HG02642 (cell line): ENCODE data around the gene FMNL3.
"Not testable (repeated sequence)": the region's sequence is repeated elsewhere in the genome, so short reads cannot be mapped to it uniquely, and the experiment has no call there.

Experiments
- ATAC-seq: cut with Tn5 transposase; IDR thresholded peaks from one replicate; pipeline ENCODE4 v1.9.1; 2021; ENCODE audit warnings: mild to moderate bottlenecking; ENCODE audit not compliant: unreplicated experiment, poor library complexity

The FMNL3 gene

GRCh38 chr12:49716553-49716952 is 9.3 kb upstream of the FMNL3 start:
- peak; percentile 70 for ATAC-seq

GRCh38 chr12:49713952-49714351 is 6.7 kb upstream of the FMNL3 start:
- not testable (repeated sequence) for ATAC-seq

GRCh38 chr12:49708851-49709250 is 1.6 kb upstream of the FMNL3 start:
- no peak for ATAC-seq

- no peak for ATAC-seq
These were observed 575 bp upstream of the FMNL3 start for GRCh38 chr12:49707812-49708147.

GRCh38 chr12:49706351-49707127 is 666 bp downstream of the FMNL3 start:
- peak; percentile 19 for ATAC-seq

- no peak for ATAC-seq
These were observed 1.6 kb downstream of the FMNL3 start for GRCh38 chr12:49705479-49706134.

- no peak for ATAC-seq
These were observed 3.5 kb downstream of the FMNL3 start for GRCh38 chr12:49703647-49704137.

- ATAC-seq: no peak
These were observed 4.5 kb downstream of the FMNL3 start for GRCh38 chr12:49702676-49703215.

- no peak for ATAC-seq
These were observed 5.2 kb downstream of the FMNL3 start for GRCh38 chr12:49702009-49702408.

- ATAC-seq: peak; percentile 79
These were observed 8.3 kb downstream of the FMNL3 start for GRCh38 chr12:49698619-49699545.

- ATAC-seq: no peak
These were observed 9.4 kb downstream of the FMNL3 start for GRCh38 chr12:49697808-49698207.

- no peak for ATAC-seq
These were observed 10.5 kb downstream of the FMNL3 start for GRCh38 chr12:49696723-49697122.

GRCh38 chr12:49693931-49694444 is 13.2 kb downstream of the FMNL3 start:
- no peak for ATAC-seq

GRCh38 chr12:49692851-49693250 is 14.4 kb downstream of the FMNL3 start:
- no peak for ATAC-seq

GRCh38 chr12:49689785-49690184 is 17.4 kb downstream of the FMNL3 start:
- ATAC-seq: no peak

GRCh38 chr12:49689237-49689636 is 18.0 kb downstream of the FMNL3 start:
- no peak for ATAC-seq

GRCh38 chr12:49687941-49688340 is 19.3 kb downstream of the FMNL3 start:
- no peak for ATAC-seq

GRCh38 chr12:49684310-49684854 is 22.8 kb downstream of the FMNL3 start:
- no peak for ATAC-seq

- no peak for ATAC-seq
These were observed 23.5 kb downstream of the FMNL3 start for GRCh38 chr12:49683599-49684309.
